RWPE1 (cell line): ENCODE data around the gene PFDN4.

Source experiments
- CTCF ChIA-PET: fragments of 350-600 bp; sonication (Branson Sonifier 250); formaldehyde crosslinking; extraction: SDS; loops from one replicate; lab custom pipeline; 2021; lab: Yijun Ruan, JAX
- POLR2A ChIA-PET: fragments of 400-600 bp; formaldehyde crosslinking; extraction: SDS; loops from one replicate; lab custom pipeline; 2020; ENCODE audit warnings: antibody characterized with exemption; ENCODE audit not compliant: low non-redundant PET; lab: Yijun Ruan, JAX
- DNase-seq: peaks from one replicate; pipeline ENCODE4 v3.0.0; 2012; ENCODE audit warnings: low spot score
- H3K27ac ChIP-seq: fragments of 450-650 bp; 2 replicates; pipeline ENCODE4 v1.5.1; 2017
- CTCF ChIP-seq: fragments of 450-650 bp; conservative IDR thresholded peaks from 2 replicates; pipeline ENCODE4 v1.5.1; 2017; ENCODE audit warnings: low read depth, mild to moderate bottlenecking

PFDN4 gene

DNA sequence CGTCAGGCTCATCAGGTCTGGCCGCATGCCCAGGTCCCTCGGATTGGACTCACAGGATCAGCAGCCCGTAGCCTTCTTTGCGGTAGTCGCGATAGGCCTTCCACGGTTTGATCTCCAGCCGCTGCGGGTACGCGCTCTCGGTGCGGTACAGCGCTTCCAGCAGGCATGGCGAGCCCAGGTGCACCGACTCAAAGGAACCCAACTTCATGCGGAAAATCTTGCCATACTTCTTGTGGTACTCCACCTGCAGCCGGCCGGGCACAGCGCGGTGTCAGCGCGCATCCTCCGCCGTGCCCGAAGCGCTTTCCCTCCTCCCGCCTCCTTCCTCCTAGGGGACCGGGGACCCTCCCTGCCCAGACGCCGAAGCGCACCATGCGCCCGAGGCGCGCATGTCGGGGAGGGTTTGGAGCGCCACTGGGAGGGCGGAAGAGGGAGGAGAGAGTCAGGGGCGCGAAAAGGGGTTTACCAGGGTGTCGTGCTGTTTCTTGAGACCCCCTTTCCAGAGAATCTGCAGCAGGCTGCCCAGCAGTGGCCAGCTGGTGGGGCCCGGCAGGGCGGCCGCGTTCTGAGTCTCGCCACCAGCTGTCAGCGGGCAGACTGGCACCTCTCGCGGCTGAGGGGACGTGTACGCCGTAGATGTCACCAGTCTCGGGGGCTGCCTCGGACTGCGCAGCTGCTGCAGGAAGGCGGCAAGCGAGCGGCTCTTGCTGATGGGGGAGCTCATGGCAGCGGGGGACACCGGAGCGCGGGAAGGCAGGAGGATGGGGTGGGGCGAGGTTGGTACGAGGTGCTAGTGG, 34.8 kb upstream of the PFDN4 start:
- no peak for DNase-seq
- POLR2A ChIA-PET = no interaction called here

GRCh38 chr20:54173653-54174456, 34.0 kb upstream of the PFDN4 start, which contains the start of gene CYP24A1:
TSS of gene CYP24A1 (minus strand) at chr20:54173986. CDS start at chr20:54173579, 407 bp downstream.
- ChIA-PET CTCF (interaction anchor here (0.7 to 1.4 kb wide), 3 partner anchors 26 to 77 kb away, joined by 3 to 4 read pairs (median 4); no protein-coding TSS in a partner anchor), POLR2A (no interaction called here)
- peak within 1 kb of the TSS; percentile 67 for H3K27ac ChIP-seq
- DNase-seq = peak; percentile 66
- no peak for TF ChIP-seq CTCF

More for the DNA sequence above, 34.8 kb upstream of the PFDN4 start:
- TF ChIP-seq CTCF = no peak
- peak overlapping the region; percentile 67 for H3K27ac ChIP-seq
- CTCF ChIA-PET = interaction anchor here (0.7 to 1.3 kb wide), 2 partner anchors 27 to 76 kb away, joined by 4 read pairs; no protein-coding TSS in a partner anchor

GRCh38 chr20:54174457-54175175, 33.3 kb upstream of the PFDN4 start:
- DNase-seq = no peak
- ChIA-PET POLR2A (no interaction called here), CTCF (interaction anchor here (1.4 kb wide), 1 partner anchor 78 kb away, joined by 3 read pairs; no protein-coding TSS in a partner anchor)
- peak overlapping the region; percentile 67 for H3K27ac ChIP-seq
- no peak for TF ChIP-seq CTCF

GRCh38 chr20:54176610-54177009, 31.3 kb upstream of the PFDN4 start:
- H3K27ac ChIP-seq = peak overlapping the region; percentile 77
- CTCF ChIA-PET = interaction anchor here (0.6 to 1.1 kb wide), 3 partner anchors 14 to 1361 kb away, joined by 3 to 4 read pairs (median 3); no protein-coding TSS in a partner anchor
- POLR2A ChIA-PET = no interaction called here
- no peak for TF ChIP-seq CTCF
- peak; percentile 99 for DNase-seq

DNA sequence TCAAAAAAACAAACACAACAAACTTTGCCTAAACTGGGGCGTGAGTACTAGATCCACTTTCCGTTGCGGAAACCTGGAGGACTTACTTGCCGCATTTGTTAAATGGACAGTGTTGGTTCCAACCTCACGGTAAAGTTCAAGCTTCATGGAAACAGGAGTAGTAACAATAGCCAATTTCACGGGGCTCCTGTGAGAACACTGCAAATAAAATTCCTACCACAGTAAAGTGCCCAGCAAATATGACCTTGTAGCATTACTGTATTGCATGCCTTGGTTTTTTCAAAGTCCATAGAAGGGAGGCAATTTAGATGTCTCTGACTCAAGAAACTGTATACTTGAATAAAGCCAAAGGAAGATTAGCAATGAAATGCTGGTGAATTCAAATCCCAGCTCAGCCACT, 30.5 kb upstream of the PFDN4 start:
- CTCF ChIA-PET = interaction anchor here (0.7 kb wide), 2 partner anchors 25 to 69 kb away, joined by 3 to 5 read pairs; no protein-coding TSS in a partner anchor
- POLR2A ChIA-PET = no interaction called here

More for the DNA sequence above, 30.5 kb upstream of the PFDN4 start:
- no peak for TF ChIP-seq CTCF
- DNase-seq = no peak
- peak overlapping the region; percentile 77 for H3K27ac ChIP-seq
